Stimulated activated CD8-positive, alpha-beta memory T cell treated with anti-CD3 and anti-CD28 coated beads, Interleukin-12 subunit alpha, Interleukin-12 subunit beta, amount 100 ng/mL, for 24 hours (primary cell): ENCODE results near the gene SMIM45.

Source experiments
- DNase-seq: peaks from one replicate; pipeline ENCODE4 v3.0.0-alpha.2; 2020; ENCODE audit errors: extremely low read depth

Gene SMIM45

GRCh38 chr22:41969110-41969646, 17.2 kb downstream of the SMIM45 start, which contains the start of gene SEPTIN3:
SEPTIN3 (plus strand) TSS chr22:41969443; CDS start chr22:41971493, 2,050 bp downstream.
- no peak for DNase-seq

GRCh38 chr22:41970601-41971000, 18.7 kb downstream of the SMIM45 start:
- DNase-seq: no peak

- DNase-seq: no peak
Measured at GRCh38 chr22:41971431-41971830, 19.5 kb downstream of the SMIM45 start.

GRCh38 chr22:41974691-41975290, 22.8 kb downstream of the SMIM45 start:
- DNase-seq: no peak

GRCh38 chr22:41975299-41976069, 23.5 kb downstream of the SMIM45 start:
- DNase-seq: no peak

GRCh38 chr22:41976070-41976901, 24.3 kb downstream of the SMIM45 start:
- DNase-seq: no peak

- DNase-seq: no peak
Measured at GRCh38 chr22:41976961-41977566, 25.1 kb downstream of the SMIM45 start.

GRCh38 chr22:41978732-41979131, 26.8 kb downstream of the SMIM45 start:
- no peak for DNase-seq

GRCh38 chr22:41979423-41980250, 27.7 kb downstream of the SMIM45 start:
- no peak for DNase-seq

GRCh38 chr22:41982865-41983264, 30.9 kb downstream of the SMIM45 start:
- DNase-seq: no peak

- DNase-seq: no peak
Measured at GRCh38 chr22:41983513-41984405, 31.8 kb downstream of the SMIM45 start.

- no peak for DNase-seq
Measured at GRCh38 chr22:41987276-41987675, 35.3 kb downstream of the SMIM45 start.

- no peak for DNase-seq
Measured at GRCh38 chr22:41989246-41989645, 37.3 kb downstream of the SMIM45 start.

- no peak for DNase-seq
Measured at GRCh38 chr22:41991111-41991510, 39.2 kb downstream of the SMIM45 start.

GRCh38 chr22:41992496-41992895, 40.5 kb downstream of the SMIM45 start:
- no peak for DNase-seq

GRCh38 chr22:41995211-41995610, 43.3 kb downstream of the SMIM45 start:
- DNase-seq: no peak

GRCh38 chr22:41996826-41997225, 44.9 kb downstream of the SMIM45 start:
- DNase-seq: no peak

GRCh38 chr22:41998361-41999261, 46.7 kb downstream of the SMIM45 start, which contains the start of gene WBP2NL:
WBP2NL (plus strand) TSS chr22:41998788; CDS start chr22:41998819, 31 bp downstream.
- DNase-seq: peak; percentile 71

GRCh38 chr22:42000466-42000865, 48.5 kb downstream of the SMIM45 start:
- no peak for DNase-seq
